ENCODE results near the gene CD40.

Gene CD40

GRCh38 chr20:46173652-46174468, 55.7 kb downstream of the CD40 start:
- H3K4me3 ChIP-seq (ENCODE audit: low read depth, low read length) = no peak overlapping the region
- TF ChIP-seq CTCF (IDR thresholded peaks at IDR 0.05; ENCODE audit: low read depth, low read length) = no peak

- no peak overlapping the region for H3K4me3 ChIP-seq (ENCODE audit: low read depth, low read length)
- TF ChIP-seq CTCF (IDR thresholded peaks at IDR 0.05; ENCODE audit: low read depth, low read length) = 0 out of 2 replicates have a peak, but pooled peaks have one; percentile 18
Measured at GRCh38 chr20:46174469-46175126, 56.5 kb downstream of the CD40 start.

- no peak for TF ChIP-seq CTCF (IDR thresholded peaks at IDR 0.05; ENCODE audit: low read depth, low read length)
- H3K4me3 ChIP-seq (ENCODE audit: low read depth, low read length) = no peak overlapping the region
Measured at GRCh38 chr20:46175127-46175494, 57.0 kb downstream of the CD40 start.

- no peak for TF ChIP-seq CTCF (IDR thresholded peaks at IDR 0.05; ENCODE audit: low read depth, low read length)
- H3K4me3 ChIP-seq (ENCODE audit: low read depth, low read length) = no peak overlapping the region
Measured at GRCh38 chr20:46176739-46177378, 58.7 kb downstream of the CD40 start.

GRCh38 chr20:46177768-46178167, 59.7 kb downstream of the CD40 start:
- no peak overlapping the region for H3K4me3 ChIP-seq (ENCODE audit: low read depth, low read length)
- no peak for TF ChIP-seq CTCF (IDR thresholded peaks at IDR 0.05; ENCODE audit: low read depth, low read length)

GRCh38 chr20:46178891-46179290, 60.8 kb downstream of the CD40 start:
- no peak for TF ChIP-seq CTCF (IDR thresholded peaks at IDR 0.05; ENCODE audit: low read depth, low read length)
- no peak overlapping the region for H3K4me3 ChIP-seq (ENCODE audit: low read depth, low read length)

Data from WI38 (cell line).